ENCODE results near the gene SPANXN1. TPM values are rescaled to one million over a fixed set of nuclear protein-coding genes. Genes with fewer than 3 reads are reported as not detected.

SPANXN1 gene
- not detected in 2 replicates for total RNA-seq

GRCh38 chrX:145247203-145247602 is at the start of gene SPANXN1:
TSS of gene SPANXN1 (plus strand) at chrX:145247503. CDS start at chrX:145247587, 84 bp downstream.

